ENCODE results near the gene RYR3.

The RYR3 gene

GRCh38 chr15:33888176-33888575 lies 577.4 kb downstream of the RYR3 start:
- H3K27me3 ChIP-seq, result no peaks in the 10 kb centered on the region
- H3K4me3 ChIP-seq (ENCODE audit: low read depth in 1 of 2, low read length in 1 of 2), result no peak overlapping the region
- no peaks in the 10 kb centered on the region for H3K4me1 ChIP-seq (ENCODE audit: control insufficient read depth in 1 of 2, insufficient read depth in 1 of 2, low read depth in 1 of 2, low read length in 1 of 2)
- TF ChIP-seq CTCF (IDR thresholded peaks at IDR 0.05), result no peak
- no peak overlapping the region for H3K27ac ChIP-seq
- H3K9me3 ChIP-seq, result peaks cover 10% of the 10 kb centered on the region
- no peaks in the 10 kb centered on the region for H3K36me3 ChIP-seq

- no peak overlapping the region for H3K4me3 ChIP-seq (ENCODE audit: low read depth in 1 of 2, low read length in 1 of 2)
- no peaks in the 10 kb centered on the region for H3K9me3 ChIP-seq
- H3K4me1 ChIP-seq (ENCODE audit: control insufficient read depth in 1 of 2, insufficient read depth in 1 of 2, low read depth in 1 of 2, low read length in 1 of 2), result no peaks in the 10 kb centered on the region
- no peak overlapping the region for H3K27ac ChIP-seq
- no peaks in the 10 kb centered on the region for H3K36me3 ChIP-seq
- no peaks in the 10 kb centered on the region for H3K27me3 ChIP-seq
- TF ChIP-seq CTCF (IDR thresholded peaks at IDR 0.05), result no peak
Observed at GRCh38 chr15:33894193-33894592, 583.4 kb downstream of the RYR3 start.

- Histone ChIP-seq H3K27me3 (no peaks in the 10 kb centered on the region), H3K4me1 (ENCODE audit: control insufficient read depth in 1 of 2, insufficient read depth in 1 of 2, low read depth in 1 of 2, low read length in 1 of 2) (no peaks in the 10 kb centered on the region), H3K9me3 (no peaks in the 10 kb centered on the region), H3K27ac (no peak overlapping the region), H3K4me3 (ENCODE audit: low read depth in 1 of 2, low read length in 1 of 2) (no peak overlapping the region), H3K36me3 (no peaks in the 10 kb centered on the region)
- TF ChIP-seq CTCF (IDR thresholded peaks at IDR 0.05), result no peak
Observed at GRCh38 chr15:33902043-33902442, 591.3 kb downstream of the RYR3 start.

- no peaks in the 10 kb centered on the region for H3K4me1 ChIP-seq (ENCODE audit: control insufficient read depth in 1 of 2, insufficient read depth in 1 of 2, low read depth in 1 of 2, low read length in 1 of 2)
- H3K27me3 ChIP-seq, result no peaks in the 10 kb centered on the region
- H3K36me3 ChIP-seq, result no peaks in the 10 kb centered on the region
- H3K27ac ChIP-seq, result no peak overlapping the region
- no peak overlapping the region for H3K4me3 ChIP-seq (ENCODE audit: low read depth in 1 of 2, low read length in 1 of 2)
- TF ChIP-seq CTCF (IDR thresholded peaks at IDR 0.05), result no peak
- H3K9me3 ChIP-seq, result no peaks in the 10 kb centered on the region
Observed at GRCh38 chr15:33903661-33904060, 592.9 kb downstream of the RYR3 start.

GRCh38 chr15:33907326-33907725 lies 596.6 kb downstream of the RYR3 start:
- TF ChIP-seq CTCF (IDR thresholded peaks at IDR 0.05), result no peak
- Histone ChIP-seq H3K36me3 (no peaks in the 10 kb centered on the region), H3K9me3 (no peaks in the 10 kb centered on the region), H3K4me1 (ENCODE audit: control insufficient read depth in 1 of 2, insufficient read depth in 1 of 2, low read depth in 1 of 2, low read length in 1 of 2) (no peaks in the 10 kb centered on the region), H3K4me3 (ENCODE audit: low read depth in 1 of 2, low read length in 1 of 2) (no peak overlapping the region), H3K27ac (no peak overlapping the region), H3K27me3 (no peaks in the 10 kb centered on the region)

GRCh38 chr15:33908406-33908805 lies 597.6 kb downstream of the RYR3 start:
- H3K4me1 ChIP-seq (ENCODE audit: control insufficient read depth in 1 of 2, insufficient read depth in 1 of 2, low read depth in 1 of 2, low read length in 1 of 2), result no peaks in the 10 kb centered on the region
- H3K9me3 ChIP-seq, result no peaks in the 10 kb centered on the region
- H3K36me3 ChIP-seq, result no peaks in the 10 kb centered on the region
- no peaks in the 10 kb centered on the region for H3K27me3 ChIP-seq
- no peak for TF ChIP-seq CTCF (IDR thresholded peaks at IDR 0.05)
- H3K4me3 ChIP-seq (ENCODE audit: low read depth in 1 of 2, low read length in 1 of 2), result no peak overlapping the region
- no peak overlapping the region for H3K27ac ChIP-seq

Data from neutrophil (primary cell).